ENCODE data around the gene CAMK2B.

The CAMK2B gene

DNA sequence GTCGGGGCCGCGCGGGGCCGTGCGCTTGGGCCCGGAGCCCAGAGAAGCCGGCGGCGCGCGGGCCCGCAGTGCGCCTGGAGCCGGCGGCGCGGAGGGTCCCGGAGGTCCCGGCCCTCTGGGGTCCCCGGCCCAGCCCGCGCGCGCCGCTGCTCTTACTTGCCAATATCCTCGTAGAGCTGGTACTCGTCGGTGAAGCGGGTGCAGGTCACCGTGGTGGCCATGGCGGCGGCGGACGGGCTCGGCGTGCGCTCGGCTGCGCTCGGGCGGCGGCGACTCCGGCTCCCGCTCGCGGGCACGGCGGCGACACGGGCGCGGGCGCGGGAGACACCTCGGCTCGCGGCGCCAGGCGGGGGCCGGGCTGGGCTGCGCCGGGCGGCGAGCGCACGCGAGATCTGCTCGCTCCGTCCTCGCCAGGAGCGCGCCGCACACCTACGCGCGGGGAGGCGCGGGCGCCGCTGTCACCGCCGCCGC lies at the start of gene CAMK2B:
Gene CAMK2B (minus strand): TSS at position 394 of the 471 bp plus-strand sequence. CDS start 173 bp downstream, at position 221.
- no peak for DNase-seq (ENCODE audit: low read depth, low spot score)

DNA sequence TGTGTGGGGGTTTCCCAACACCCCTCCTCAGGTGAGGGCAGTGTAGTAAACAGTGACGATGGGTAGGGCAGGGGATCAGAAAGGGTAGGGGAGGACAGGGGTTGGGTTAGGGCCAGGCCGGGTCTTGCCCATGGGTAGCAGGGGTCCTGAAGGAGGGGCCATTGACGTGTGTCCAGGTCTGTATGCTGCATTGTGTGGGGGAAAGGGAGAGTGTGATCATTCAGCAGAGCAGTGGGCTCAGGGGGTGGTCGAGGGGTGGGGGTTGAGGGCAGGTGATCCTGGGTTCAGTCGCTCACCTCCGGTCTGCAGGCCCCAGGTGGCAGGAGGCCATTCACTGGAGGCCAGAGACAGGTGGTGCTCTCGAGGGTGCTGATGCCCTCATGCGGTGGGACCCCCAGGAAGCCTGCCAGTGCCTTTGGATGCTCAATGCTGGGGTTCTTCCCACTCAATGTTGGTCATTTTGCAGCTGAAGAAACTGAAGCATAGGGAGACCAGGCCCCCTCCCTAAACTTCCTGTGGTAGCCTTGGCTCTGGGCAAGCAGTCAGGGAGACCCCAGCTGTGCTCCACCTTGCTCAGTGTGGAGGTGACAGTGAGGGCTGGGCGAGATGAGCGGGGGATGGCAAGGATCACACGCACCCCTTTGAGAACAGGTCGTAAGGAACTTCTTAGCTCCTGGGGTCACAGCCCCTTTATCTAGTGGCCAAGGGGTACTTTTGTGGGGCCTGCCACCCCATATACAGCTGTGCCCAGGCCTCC lies 48.8 kb upstream of the CAMK2B start:
- DNase-seq (ENCODE audit: low read depth, low spot score) = no peak

DNA sequence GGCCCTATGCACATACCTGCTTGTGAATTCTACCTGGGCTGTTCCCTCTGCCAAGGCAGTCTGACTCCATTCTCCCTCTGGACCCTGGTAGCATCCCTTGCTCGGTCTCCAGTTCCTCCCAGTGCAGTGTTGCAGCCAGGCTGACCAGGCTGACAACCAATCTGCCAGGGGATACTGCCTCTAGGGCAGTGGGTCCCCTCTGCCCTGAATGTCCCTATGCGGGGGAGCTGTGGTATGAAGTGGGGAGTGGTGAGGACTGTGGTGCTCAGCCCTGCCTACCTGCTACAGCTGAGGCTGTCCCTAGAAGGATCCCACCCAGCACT lies 48.0 kb upstream of the CAMK2B start:
- no peak for DNase-seq (ENCODE audit: low read depth, low spot score)

DNA sequence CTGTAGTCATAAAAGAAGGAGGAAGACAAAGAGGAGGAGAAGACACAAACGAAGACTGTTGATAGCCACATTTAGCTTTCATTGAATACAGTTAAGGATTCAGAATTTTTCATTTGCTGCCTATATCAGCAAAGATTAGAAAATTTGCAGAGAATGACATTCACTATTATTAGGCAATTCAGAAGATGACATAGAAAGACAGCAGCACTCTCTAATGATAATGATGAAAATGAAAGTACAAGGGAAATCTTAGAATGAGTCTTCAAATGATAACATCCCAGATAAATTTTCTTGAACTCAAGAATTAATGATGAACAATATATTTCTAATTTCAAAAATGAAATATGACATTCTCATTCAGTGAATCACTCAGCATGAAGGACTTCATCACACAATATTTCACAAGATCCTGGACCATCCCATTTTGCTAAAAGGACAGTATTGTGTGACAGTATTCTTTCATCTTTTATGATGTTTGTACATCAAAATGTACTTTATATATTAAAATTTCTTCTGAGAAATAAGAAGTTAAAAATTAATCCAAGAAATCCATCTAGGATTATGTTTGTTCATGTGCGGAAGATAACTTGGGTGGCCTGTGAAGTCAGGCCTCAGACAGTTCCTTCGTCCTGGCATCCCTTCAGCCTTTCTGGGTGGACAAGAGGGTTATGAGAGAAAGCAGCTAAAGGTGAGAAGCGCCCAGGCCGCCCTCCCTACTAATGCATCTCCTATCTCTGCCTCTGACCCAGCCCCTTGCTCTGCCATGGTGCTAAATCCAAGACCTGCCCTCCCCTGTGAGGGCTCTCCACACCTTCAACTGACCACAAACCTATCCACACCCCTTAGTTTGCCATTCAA lies 47.4 kb upstream of the CAMK2B start:
- no peak for DNase-seq (ENCODE audit: low read depth, low spot score)

DNA sequence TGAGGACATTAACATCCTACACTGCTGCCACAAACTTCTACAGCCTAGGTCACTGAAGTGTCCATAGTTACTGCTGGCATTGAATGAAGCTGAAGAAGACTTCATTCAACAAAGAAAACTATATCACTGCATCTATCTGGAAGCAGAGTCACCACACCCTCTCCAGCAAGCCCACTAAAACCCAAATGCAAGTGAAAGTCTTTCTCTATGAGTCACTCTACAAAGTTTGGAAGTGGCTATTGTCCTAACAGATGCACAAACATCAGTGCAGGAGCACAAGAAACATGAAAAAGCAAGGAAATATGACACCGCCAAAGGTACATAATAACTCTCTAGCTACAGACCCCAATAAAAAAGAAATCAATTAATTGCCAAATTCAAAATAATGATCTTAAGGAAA lies 43.5 kb upstream of the CAMK2B start:
- no peak for DNase-seq (ENCODE audit: low read depth, low spot score)

DNA sequence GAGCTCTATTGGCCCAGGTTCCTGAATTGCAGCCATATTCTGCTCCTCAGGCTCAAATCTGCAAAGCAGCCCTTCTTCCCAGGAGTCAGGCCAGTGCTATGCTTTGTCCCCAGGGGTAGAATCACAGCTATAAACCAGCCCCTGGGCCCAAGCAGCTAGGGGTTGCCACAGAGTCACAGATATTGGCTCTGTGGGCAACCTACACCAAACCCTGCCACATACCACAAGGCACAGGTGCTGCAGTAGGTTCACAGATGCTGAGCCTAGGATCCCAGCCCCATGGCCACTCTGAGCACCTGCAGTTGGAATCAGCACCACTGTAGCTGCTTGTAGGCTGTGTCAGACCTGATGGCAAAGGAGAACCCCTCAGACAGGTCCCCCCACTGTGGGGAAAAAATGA lies 43.1 kb upstream of the CAMK2B start:
- DNase-seq (ENCODE audit: low read depth, low spot score) = no peak

DNA sequence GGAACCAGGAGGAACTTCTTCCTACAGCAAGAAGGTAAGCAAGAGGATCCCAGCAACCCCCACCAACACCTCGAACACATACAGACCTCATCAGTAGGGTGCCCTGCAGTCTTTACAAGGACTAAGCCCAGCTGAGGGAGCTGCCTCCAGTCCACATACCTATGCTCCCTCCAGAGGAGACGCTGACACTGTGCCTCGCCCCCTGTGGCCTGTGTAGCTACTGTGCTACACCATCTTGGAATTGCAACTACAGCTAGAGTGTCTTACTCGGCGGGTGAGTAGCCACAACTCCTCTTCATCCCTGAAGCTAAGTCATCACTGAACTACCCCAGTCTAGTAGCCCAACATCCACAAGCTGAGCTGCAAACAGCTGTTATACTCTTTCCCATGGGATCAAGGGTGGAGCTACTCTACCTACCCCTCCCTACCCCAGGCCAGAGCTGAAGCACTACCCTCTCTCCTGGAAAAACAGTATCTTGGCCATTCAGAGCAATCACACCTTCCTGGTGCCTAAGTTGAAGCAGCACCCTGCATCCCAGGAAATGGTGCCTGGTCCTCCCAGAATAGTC lies 42.2 kb upstream of the CAMK2B start:
- DNase-seq (ENCODE audit: low read depth, low spot score) = no peak

DNA sequence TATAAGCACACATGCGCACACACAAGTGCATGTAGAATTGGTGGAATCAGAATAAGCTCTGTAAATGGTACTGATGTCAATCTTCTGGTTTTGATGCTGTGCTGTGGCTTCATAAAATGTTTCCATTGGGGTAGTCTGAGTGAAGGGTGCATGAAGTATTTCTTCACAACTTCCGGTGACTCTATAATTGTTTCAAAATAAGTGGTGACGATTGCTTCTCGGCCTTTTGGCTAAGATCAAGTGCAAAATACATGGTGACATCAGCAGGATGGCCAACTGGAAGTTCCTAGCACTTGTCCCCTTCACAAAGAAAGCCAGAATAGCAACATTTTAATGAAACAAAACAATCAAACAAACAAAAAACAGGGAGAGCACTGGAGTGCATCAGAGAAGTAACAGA lies 41.6 kb upstream of the CAMK2B start:
- no peak for DNase-seq (ENCODE audit: low read depth, low spot score)

DNA sequence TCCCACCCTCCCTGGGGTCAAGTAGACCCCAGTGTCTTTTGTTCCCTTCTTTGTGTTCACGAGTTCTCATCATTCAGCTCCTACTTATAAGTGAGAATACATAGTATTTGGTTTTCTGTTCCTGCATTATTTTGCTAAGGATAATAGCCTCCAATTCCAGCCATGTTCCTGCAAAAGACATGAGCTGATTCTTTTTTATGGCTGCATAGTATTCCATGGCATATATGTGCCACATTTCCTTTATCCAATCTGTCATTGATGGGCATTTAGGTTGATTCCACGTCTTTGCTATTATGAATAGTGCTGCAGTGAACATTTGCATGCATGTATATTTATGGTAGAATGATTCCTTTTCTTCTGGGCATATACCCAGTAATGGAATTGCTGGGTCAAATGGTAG lies 28.3 kb upstream of the CAMK2B start:
- no peak for DNase-seq (ENCODE audit: low read depth, low spot score)

DNA sequence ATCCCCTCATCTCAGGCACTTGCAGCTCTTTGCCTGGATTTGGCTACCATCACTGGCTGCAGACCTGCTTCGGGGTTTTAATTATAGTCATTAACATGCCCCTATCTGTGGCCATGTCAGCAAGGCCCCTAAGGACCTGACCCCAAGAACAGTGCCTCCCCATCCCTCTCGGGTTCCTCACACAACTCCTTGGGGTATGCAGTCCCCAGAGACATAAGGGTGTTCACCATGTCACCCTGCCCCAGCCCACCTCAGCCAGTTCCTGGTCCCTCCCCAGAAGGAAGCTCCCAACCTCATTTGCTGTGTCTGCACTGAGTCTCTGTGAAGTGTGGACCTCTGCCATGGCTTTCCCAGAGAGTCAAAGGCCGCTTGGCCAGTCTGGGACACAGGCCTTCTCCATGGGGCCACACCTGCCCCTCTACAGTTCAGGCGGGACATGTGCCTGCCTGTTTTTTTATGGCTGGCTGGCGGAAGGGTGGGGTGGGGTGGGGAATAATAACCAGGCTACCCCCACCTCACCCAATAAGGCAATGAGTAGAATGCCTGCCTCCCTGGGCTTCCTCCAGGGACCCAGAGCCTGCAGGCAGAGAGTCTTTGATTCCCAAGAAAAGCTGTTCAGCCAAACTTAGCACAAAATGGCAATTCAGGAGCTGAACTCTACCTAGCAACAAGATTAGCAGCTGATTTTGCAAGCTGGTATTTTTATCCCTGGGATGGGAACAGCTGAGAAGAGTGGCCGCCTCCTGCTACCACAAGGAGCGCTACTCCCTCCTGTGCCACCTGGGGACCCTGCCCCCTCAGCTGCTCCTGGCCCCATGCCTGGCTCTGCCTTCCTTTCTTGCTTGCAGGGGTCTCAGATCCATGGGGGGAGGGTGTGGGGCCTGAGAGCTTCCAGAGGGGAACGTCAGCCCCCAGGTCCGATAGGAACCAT lies 23.7 kb upstream of the CAMK2B start:
- DNase-seq (ENCODE audit: low read depth, low spot score) = no peak

DNA sequence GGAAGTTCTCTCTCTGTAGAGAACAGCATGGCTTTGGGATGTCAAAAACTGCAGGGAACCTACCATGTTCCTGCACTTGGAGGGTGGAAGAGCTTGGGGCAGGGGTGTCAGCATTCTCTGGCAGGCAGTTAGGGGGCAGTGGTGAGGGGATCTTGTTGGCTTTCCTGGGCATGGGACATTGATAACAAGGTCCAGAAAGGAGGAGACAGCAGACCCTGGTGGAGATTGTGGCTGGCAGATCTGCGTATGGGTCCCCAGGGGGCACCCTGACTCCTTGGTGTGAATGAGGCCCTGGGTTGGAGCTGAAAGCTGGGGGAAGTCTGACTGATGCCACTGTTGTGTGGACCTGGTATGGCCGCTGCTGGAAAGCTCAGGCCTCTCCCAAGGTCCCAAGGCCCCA lies 22.9 kb upstream of the CAMK2B start:
- DNase-seq (ENCODE audit: low read depth, low spot score) = no peak

DNA sequence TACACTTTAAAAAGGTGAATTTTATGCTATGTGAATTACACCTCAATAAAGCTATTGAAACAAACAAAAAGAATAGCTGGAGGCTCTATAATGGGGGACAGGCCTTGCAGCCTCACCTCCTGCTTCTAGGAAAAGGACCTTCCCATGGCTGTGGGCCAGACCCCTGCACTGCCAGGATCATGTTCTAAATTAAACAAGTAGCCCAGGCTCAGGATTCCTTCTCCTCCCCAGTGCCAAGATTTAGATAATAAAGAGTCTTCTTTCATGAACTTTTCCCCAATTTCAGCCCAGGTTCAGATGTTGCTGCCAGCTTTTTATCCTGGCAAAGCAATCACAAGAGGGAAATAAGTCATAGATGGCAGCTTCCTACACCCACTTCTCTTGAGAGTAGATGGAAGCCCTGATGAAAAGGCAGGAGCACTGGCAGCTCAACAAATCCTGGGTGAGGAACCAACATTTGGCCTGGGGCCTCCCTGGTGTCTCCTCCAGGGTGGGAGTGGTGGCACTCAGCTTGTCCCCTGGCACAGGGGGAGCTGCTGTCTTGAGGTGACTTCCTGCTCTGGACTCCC lies 22.2 kb upstream of the CAMK2B start:
- DNase-seq (ENCODE audit: low read depth, low spot score) = no peak

DNA sequence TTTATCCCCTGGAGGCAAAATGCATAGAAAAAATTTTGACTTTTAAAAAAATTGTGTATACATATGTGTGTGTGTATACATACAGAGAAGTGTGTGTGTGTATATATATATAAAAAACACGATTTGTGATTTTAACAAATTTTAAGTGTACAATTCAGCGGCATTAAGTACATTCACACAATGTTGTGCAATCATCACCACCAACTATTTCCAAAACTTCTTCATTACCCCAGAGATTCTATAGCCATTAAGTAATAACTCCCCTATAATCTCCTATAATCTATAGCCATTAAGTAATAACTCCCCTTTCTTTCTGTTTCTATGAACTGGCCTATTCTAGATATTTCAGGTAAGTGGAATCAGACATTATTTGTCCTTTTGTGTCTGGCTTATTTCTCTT lies 20.7 kb upstream of the CAMK2B start:
- DNase-seq (ENCODE audit: low read depth, low spot score) = no peak

DNA sequence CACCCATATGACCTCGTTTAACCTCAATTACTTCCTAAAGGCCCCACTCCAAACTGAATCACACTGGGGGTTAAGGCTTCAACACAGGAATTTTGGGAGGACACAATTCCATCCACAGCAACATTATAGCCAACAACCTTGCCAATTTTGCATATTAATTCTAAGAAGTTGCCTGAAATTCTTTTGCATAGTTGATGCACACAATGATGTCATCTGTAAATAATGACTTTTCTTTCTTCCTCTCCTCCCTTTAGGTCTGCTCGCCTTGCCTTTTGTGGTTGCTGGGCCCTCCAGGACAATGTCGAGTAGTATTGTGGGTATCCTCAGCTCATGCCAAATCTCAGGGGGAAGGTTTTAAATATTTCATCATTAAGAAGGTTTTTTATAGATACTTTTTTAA lies 16.0 kb upstream of the CAMK2B start:
- DNase-seq (ENCODE audit: low read depth, low spot score) = no peak

DNA sequence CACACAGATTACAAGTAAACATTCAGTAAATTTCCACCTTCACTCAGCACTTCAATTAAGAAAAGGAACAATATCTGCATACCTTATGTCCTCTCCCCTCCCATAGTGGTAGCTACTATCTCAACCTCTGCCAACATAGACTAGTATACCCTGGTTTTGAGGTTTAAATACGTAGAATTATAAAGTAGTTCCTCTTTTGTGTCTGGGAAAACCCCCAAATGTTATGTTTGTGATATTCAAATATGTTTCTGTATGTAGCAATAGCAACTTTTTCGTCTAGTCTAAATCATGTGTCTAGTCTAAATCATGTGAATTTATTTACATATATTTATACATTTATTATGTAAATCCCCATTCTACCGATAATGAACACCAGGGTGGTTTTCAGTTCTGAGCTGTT lies 13.2 kb upstream of the CAMK2B start:
- no peak for DNase-seq (ENCODE audit: low read depth, low spot score)

DNA sequence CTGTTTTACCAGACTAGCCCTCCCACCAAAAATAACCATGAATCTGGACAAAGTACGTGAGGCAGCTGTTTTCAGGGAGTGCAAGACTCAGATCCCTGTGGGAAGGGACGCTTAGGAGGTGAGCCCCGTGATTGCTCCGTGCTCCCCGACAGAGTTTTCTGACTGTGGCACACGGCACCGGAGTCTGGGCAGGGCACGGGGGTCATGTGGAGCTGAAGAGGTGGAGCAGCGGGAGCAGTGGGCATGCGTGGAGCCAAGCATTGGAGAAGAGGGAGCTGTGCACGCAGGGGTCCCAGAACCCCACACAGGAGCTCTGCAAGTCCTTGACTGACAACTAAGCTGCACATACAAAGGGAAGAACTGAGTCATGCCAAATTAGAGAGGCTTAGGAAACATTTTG lies 11.1 kb upstream of the CAMK2B start:
- DNase-seq (ENCODE audit: low read depth, low spot score) = no peak

DNA sequence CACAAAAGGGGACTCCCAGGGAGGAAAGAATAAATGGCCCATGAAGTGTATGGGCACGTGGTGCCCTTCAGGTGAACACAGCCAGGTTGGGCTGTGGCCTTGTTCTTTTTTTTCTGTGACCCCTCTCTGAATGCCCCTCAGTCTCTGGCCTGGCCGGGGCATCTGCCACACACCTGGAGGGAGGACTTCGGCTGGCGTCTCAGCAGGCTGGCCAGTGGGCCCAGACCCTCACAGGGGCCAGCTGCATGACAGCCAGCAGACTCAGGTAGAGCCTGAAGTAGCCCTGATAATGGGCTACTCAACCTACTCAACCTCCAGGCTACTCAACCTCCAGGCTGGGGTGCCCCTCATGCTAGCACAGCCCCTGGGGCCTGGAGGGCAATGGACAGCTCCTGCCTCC lies 9.8 kb upstream of the CAMK2B start:
- no peak for DNase-seq (ENCODE audit: low read depth, low spot score)

DNA sequence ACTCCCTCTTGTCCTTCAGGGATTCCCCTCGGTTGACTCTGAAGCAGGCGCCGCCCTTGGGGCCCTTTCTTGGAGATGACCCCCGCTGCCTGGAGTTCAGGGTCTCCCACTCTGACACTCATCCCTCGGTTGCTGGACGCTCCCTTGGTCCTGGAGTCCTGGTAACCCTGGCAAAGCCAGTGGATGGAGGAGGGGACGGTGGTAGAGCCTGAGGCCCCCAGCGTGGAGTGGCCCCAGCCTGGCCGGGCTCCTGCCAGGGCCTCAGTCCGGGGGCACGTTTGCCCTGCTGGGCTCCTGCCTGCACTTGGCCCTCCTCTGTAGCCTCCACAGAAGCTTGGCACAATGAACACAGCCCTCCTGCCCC lies 9.3 kb upstream of the CAMK2B start:
- DNase-seq (ENCODE audit: low read depth, low spot score) = no peak

DNA sequence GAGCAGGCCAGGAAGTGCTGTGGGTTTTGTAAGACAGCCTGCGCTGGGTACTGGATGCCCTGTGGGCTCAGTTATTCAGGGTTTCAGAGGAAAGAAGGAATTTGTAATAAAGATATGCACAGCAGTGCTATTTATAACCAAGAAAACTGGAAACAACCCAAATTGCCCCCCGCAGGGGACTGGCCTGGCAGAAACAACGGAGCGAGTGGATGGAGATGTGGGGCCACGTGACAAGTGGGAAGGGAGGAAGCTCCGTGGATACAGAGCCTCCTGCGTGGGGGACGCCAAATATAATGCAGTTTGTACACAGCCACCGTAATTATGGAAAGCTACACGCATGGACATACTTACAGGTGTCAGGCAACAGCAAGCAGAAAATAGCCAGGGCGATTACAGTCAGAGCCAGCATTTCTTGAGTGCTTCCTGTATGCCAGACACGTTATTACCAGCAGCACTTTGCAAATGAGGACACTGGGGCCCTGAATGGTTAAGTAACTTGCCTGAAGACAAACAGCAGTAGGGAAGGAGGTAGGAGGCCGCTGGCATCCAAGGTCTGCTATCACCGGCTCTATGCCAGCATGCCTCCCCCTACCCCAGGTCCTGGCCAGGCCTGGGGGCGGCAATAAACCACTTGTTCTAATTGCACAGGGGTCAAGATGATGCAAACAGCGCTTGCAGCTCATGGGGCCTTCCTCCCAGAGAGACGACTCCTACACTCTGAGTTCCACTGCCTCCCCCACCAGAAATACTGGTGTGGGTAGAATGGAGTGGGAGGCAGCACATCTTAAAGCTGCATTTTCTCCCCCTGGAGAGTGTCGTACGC lies 8.7 kb upstream of the CAMK2B start:
- DNase-seq (ENCODE audit: low read depth, low spot score) = no peak

DNA sequence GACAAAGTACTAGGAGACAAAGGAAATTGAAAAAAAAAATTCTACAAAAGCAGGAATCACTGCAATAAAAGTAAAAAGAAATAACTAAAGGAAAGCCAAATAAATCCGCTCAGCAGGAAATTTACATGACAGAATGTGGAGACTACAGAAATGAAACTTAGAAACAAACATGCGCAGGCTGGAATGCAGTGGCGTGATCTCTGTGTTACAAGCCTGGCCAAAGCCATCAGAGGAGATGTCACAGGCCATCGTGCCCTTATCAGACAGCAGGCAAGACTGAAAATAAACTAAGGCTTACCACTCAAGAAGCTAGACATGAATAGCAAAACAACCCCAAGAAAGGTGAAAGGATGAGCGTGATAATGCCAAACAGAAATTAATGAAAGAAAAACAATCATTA lies 6.3 kb upstream of the CAMK2B start:
- no peak for DNase-seq (ENCODE audit: low read depth, low spot score)

DNA sequence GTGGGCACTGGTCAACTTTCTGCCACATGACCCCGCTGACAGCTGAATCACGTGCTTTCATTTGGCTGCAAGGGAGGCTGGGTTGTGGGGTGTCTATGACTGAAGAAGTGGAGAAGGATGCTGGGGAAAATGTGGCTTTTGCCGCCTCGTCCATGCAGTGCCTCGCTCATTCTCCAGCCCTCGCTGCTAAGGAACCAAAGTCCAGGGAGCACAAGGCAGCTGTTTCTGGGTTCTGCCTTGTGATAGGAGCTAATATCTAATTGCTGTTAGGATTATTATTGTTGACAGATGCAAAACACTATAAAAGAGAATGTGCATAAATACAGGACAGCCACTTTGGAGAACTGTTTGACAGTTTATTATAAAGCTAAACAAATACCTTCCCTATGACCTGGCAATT lies 4.9 kb upstream of the CAMK2B start:
- DNase-seq (ENCODE audit: low read depth, low spot score) = no peak

Measured in smooth muscle cell of the brain vasculature (primary cell).